ENCODE data around the gene CDK12. TPM values are rescaled to one million over a fixed set of nuclear protein-coding genes. Genes with fewer than 3 reads are reported as not detected.

Gene CDK12
- polyA plus RNA-seq, 2 of the 4 experiments (the other 2 are of a cell fraction), result 36.7 to 42.1 TPM

- 12% methylated on average over 2 of the region's 2 CpGs for WGBS (ENCODE audit: missing lambda C conversion rate)
Measured at GRCh38 chr17:39582658-39583057, 121.4 kb downstream of the CDK12 start.

More at GRCh38 chr17:39582658-39583057, 121.4 kb downstream of the CDK12 start:
- Histone ChIP-seq H3K4me3 (no peak overlapping the region), H3K4me2 (no peak overlapping the region), H3K27ac (no peak overlapping the region), H3K9me3 (no peaks in the 10 kb centered on the region), H3K4me1 (no peaks in the 10 kb centered on the region)
- TF ChIP-seq FOSL2 (IDR thresholded peaks at IDR 0.05), result no peak
- no peak for TF ChIP-seq FOSL2 (CRISPR knock-in tag; IDR thresholded peaks at IDR 0.05)
- TF ChIP-seq ZC3H11A (IDR thresholded peaks at IDR 0.05), result no peak
- TF ChIP-seq CTCF (IDR thresholded peaks at IDR 0.05), result no peak
- no peak for TF ChIP-seq FOSB (CRISPR knock-in tag; IDR thresholded peaks at IDR 0.05)
- no peak for TF ChIP-seq CBX8 (IDR thresholded peaks at IDR 0.05)
- no peak for TF ChIP-seq ZSCAN20 (CRISPR knock-in tag; IDR thresholded peaks at IDR 0.05)
- TF ChIP-seq EHF (CRISPR knock-in tag; IDR thresholded peaks at IDR 0.05), result no peak
- TF ChIP-seq MAZ (IDR thresholded peaks at IDR 0.05; ENCODE audit: borderline replicate concordance, low read depth, low read length), result no peak
- TF ChIP-seq USF2 (IDR thresholded peaks at IDR 0.05), result no peak
- no peak for TF ChIP-seq ELK1 (IDR thresholded peaks at IDR 0.05; ENCODE audit: low read depth, low read length)
- no peak for TF ChIP-seq RARB (CRISPR knock-in tag; IDR thresholded peaks at IDR 0.05)
- TF ChIP-seq PHF8 (IDR thresholded peaks at IDR 0.05; ENCODE audit: borderline replicate concordance, low read depth), result no peak
- no peak for TF ChIP-seq POLR2AphosphoS2 (conservative IDR thresholded peaks at IDR 0.05; ENCODE audit: low read length)
- TF ChIP-seq RAD21 (conservative IDR thresholded peaks at IDR 0.05 in 1 of 2, IDR thresholded peaks at IDR 0.05 in 1 of 2), result no peak
- no peak for TF ChIP-seq BCL3 (IDR thresholded peaks at IDR 0.05)
- TF ChIP-seq MYC (IDR thresholded peaks at IDR 0.05; ENCODE audit: borderline replicate concordance, low read length), result no peak
- TF ChIP-seq E2F6 (IDR thresholded peaks at IDR 0.05; ENCODE audit: borderline replicate concordance, low read depth), result no peak
- TF ChIP-seq PBX3 (IDR thresholded peaks at IDR 0.05), result no peak
- FAIRE-seq (no peak), DNase-seq (ENCODE audit: low read depth in 1 of 2, low spot score in 1 of 2) (no peak), ATAC-seq (no peak)
- CTCF ChIA-PET, result interaction anchor here (1.3 to 8.8 kb wide), 3 partner anchors 16 to 41 kb away, joined by 3 to 145 read pairs (median 13); no protein-coding TSS in a partner anchor
- POLR2A ChIA-PET, result no interaction called here

Small RNA genes within 50 kb of the gene (small RNA-seq; reads per million reads assigned to genes)
- 0 reads per million in 6 experiments for gene RNU6-233P

Other genes with a start within 250 kb of the CDK12 start
- gene STAC2, start 235.5 kb upstream of the CDK12 start, polyA plus RNA-seq (2011; rRNA removed), result 0.03 TPM in 2 replicates
- 0.16 to 0.29 TPM (median 0.26 TPM) in 3 replicates for gene STAC2, start 235.5 kb upstream of the CDK12 start, polyA plus RNA-seq (2017; fragmentation: RNase III; extraction: RNeasy Plus Mini Kit Qiagen cat#74134 plus additional on column Dnase treatment)
- gene FBXL20, start 59.9 kb upstream of the CDK12 start, polyA plus RNA-seq (2011; rRNA removed), result 6.7 and 12.2 TPM in 2 replicates
- gene FBXL20, start 59.9 kb upstream of the CDK12 start, polyA plus RNA-seq (2017; fragmentation: RNase III; extraction: RNeasy Plus Mini Kit Qiagen cat#74134 plus additional on column Dnase treatment), result 4.3 to 5.7 TPM (median 5.6 TPM) in 3 replicates
- 74.9 and 76.2 TPM in 2 replicates for gene MED1, start 10.2 kb upstream of the CDK12 start, polyA plus RNA-seq (2011; rRNA removed)
- 33.8 to 37.0 TPM (median 34.7 TPM) in 3 replicates for gene MED1, start 10.2 kb upstream of the CDK12 start, polyA plus RNA-seq (2017; fragmentation: RNase III; extraction: RNeasy Plus Mini Kit Qiagen cat#74134 plus additional on column Dnase treatment)
- not detected in 2 replicates for gene NEUROD2, start 146.4 kb downstream of the CDK12 start, polyA plus RNA-seq (2011; rRNA removed)
- gene NEUROD2, start 146.4 kb downstream of the CDK12 start, polyA plus RNA-seq (2017; fragmentation: RNase III; extraction: RNeasy Plus Mini Kit Qiagen cat#74134 plus additional on column Dnase treatment), result not detected in 3 replicates
- 0.07 and 0.10 TPM in 2 replicates for gene PPP1R1B, start 165.5 kb downstream of the CDK12 start, polyA plus RNA-seq (2011; rRNA removed)
- gene PPP1R1B, start 165.5 kb downstream of the CDK12 start, polyA plus RNA-seq (2017; fragmentation: RNase III; extraction: RNeasy Plus Mini Kit Qiagen cat#74134 plus additional on column Dnase treatment), result not detected in 3 replicates
- 56.0 and 60.9 TPM in 2 replicates for gene STARD3, start 175.7 kb downstream of the CDK12 start, polyA plus RNA-seq (2011; rRNA removed)
- gene STARD3, start 175.7 kb downstream of the CDK12 start, polyA plus RNA-seq (2017; fragmentation: RNase III; extraction: RNeasy Plus Mini Kit Qiagen cat#74134 plus additional on column Dnase treatment), result 53.0 to 56.1 TPM (median 54.6 TPM) in 3 replicates
- 0.41 and 0.67 TPM in 2 replicates for gene TCAP, start 203.9 kb downstream of the CDK12 start, polyA plus RNA-seq (2011; rRNA removed)
- gene TCAP, start 203.9 kb downstream of the CDK12 start, polyA plus RNA-seq (2017; fragmentation: RNase III; extraction: RNeasy Plus Mini Kit Qiagen cat#74134 plus additional on column Dnase treatment), result 1.0 to 1.6 TPM (median 1.2 TPM) in 3 replicates
- not detected in 2 replicates for gene PNMT, start 207.0 kb downstream of the CDK12 start, polyA plus RNA-seq (2011; rRNA removed)
- gene PNMT, start 207.0 kb downstream of the CDK12 start, polyA plus RNA-seq (2017; fragmentation: RNase III; extraction: RNeasy Plus Mini Kit Qiagen cat#74134 plus additional on column Dnase treatment), result 0.16 TPM in 1 of 3 replicates, not detected in the others
- 8.5 and 10.6 TPM in 2 replicates for gene PGAP3, start 226.6 kb downstream of the CDK12 start, polyA plus RNA-seq (2011; rRNA removed)
- gene PGAP3, start 226.6 kb downstream of the CDK12 start, polyA plus RNA-seq (2017; fragmentation: RNase III; extraction: RNeasy Plus Mini Kit Qiagen cat#74134 plus additional on column Dnase treatment), result 6.2 to 8.0 TPM (median 7.3 TPM) in 3 replicates
- 22.4 and 34.8 TPM in 2 replicates for gene ERBB2, start 238.6 kb downstream of the CDK12 start, polyA plus RNA-seq (2011; rRNA removed)
- gene ERBB2, start 238.6 kb downstream of the CDK12 start, polyA plus RNA-seq (2017; fragmentation: RNase III; extraction: RNeasy Plus Mini Kit Qiagen cat#74134 plus additional on column Dnase treatment), result 28.6 to 32.4 TPM (median 32.0 TPM) in 3 replicates